IMR-90 (cell line): ENCODE results near the gene ZNF445. TPM values are rescaled to one million over a fixed set of nuclear protein-coding genes. Genes with fewer than 3 reads are reported as not detected.

ENCODE experiments used
- ATAC-seq: fragments of 200-7000 bp; cut with Tn5 transposase; 2 replicates; pipeline ENCODE4 v1.9.1; 2020; ENCODE audit warnings: low read depth, mild to moderate bottlenecking, moderate library complexity
- BruUV-seq: library from RNA; stranded (reverse); fragments of 400-500 nt; replicated peaks from 2 replicates; lab custom pipeline; 2021; lab: Mats Ljungman, UMichigan
- CTCF ChIA-PET: fragments of 300-600 bp; formaldehyde crosslinking; extraction: SDS; loops from one replicate; lab custom pipeline; 2021; ENCODE audit warnings: antibody characterized with exemption; lab: Yijun Ruan, JAX
- POLR2A ChIA-PET: fragments of 300-600 bp; sonication (Branson Sonifier 250); formaldehyde crosslinking; loops from one replicate; lab custom pipeline; 2022; ENCODE audit warnings: antibody characterized with exemption; ENCODE audit not compliant: unreplicated experiment; lab: Charles Lee
- DNase-seq: peaks from one replicate; pipeline ENCODE4 v3.0.0; 2013
- H2AFZ ChIP-seq: replicated peaks from 2 replicates; pipeline ENCODE3; 2013; ENCODE audit warnings: low read length, mild to moderate bottlenecking; ENCODE audit not compliant: poor library complexity
- H2AK5ac ChIP-seq: 2 replicates; pipeline ENCODE4 v1.6.1; 2013; ENCODE audit warnings: low read depth, low read length, inconsistent platforms
- H2AK9ac ChIP-seq: replicated peaks from 2 replicates; pipeline ENCODE3; 2013; ENCODE audit warnings: mild to moderate bottlenecking, low read depth, low read length, moderate library complexity; ENCODE audit not compliant: poor library complexity
- H2BK120ac ChIP-seq: 2 replicates; pipeline ENCODE4 v1.6.1; 2013; ENCODE audit warnings: low read depth, low read length, inconsistent platforms
- H2BK15ac ChIP-seq: 3 replicates; pipeline ENCODE4 v1.6.1; 2013; ENCODE audit warnings: low read depth, low read length, inconsistent platforms
- H2BK20ac ChIP-seq: 2 replicates; pipeline ENCODE4 v1.6.1; 2013; ENCODE audit warnings: low read depth, mild to moderate bottlenecking, inconsistent platforms, low read length, moderate library complexity
- H2BK5ac ChIP-seq: 2 replicates; pipeline ENCODE4 v1.6.1; 2013; ENCODE audit warnings: mild to moderate bottlenecking, low read depth, low read length, inconsistent platforms; ENCODE audit not compliant: poor library complexity, severe bottlenecking
- H3K14ac ChIP-seq: replicated peaks from 2 replicates; pipeline ENCODE4 v1.6.1; 2013; ENCODE audit warnings: low read depth, low read length, inconsistent platforms
- H3K18ac ChIP-seq: 2 replicates; pipeline ENCODE4 v1.6.1; 2013; ENCODE audit warnings: low read depth, low read length, control low read depth
- H3K23ac ChIP-seq: 2 replicates; pipeline ENCODE4 v1.6.1; 2013; ENCODE audit warnings: low read depth, low read length, inconsistent platforms
- H3K27ac ChIP-seq: 2 replicates; pipeline ENCODE4 v1.5.1; 2013; ENCODE audit warnings: mild to moderate bottlenecking, control low read depth, low read length; ENCODE audit not compliant: insufficient read depth
- H3K27me3 ChIP-seq: 2 replicates; pipeline ENCODE4 v1.6.1; 2013; ENCODE audit warnings: low read length; ENCODE audit not compliant: control insufficient read depth, insufficient read depth
- H3K36me3 ChIP-seq: 2 replicates; pipeline ENCODE4 v1.6.1; 2013; ENCODE audit warnings: low read length, mixed read lengths; ENCODE audit not compliant: control insufficient read depth, insufficient read depth
- H3K4ac ChIP-seq: 2 replicates; pipeline ENCODE4 v1.6.1; 2013; ENCODE audit warnings: low read depth, low read length, inconsistent platforms
- H3K4me1 ChIP-seq: 2 replicates; pipeline ENCODE4 v1.6.1; 2013; ENCODE audit warnings: low read length, mixed read lengths; ENCODE audit not compliant: control insufficient read depth, insufficient read depth
- H3K4me2 ChIP-seq: 2 replicates; pipeline ENCODE4 v1.6.1; 2013; ENCODE audit warnings: low read depth, mild to moderate bottlenecking, control low read depth, low read length, moderate library complexity
- H3K4me3 ChIP-seq: 2 replicates; pipeline ENCODE4 v1.5.1; 2013; ENCODE audit warnings: low read depth, mild to moderate bottlenecking, control low read depth, low read length, moderate library complexity; ENCODE audit not compliant: insufficient read depth
- H3K56ac ChIP-seq: 2 replicates; pipeline ENCODE4 v1.6.1; 2013; ENCODE audit warnings: low read length, inconsistent platforms; ENCODE audit not compliant: insufficient read depth; ENCODE audit errors: extremely low read depth
- H3K79me1 ChIP-seq, 2 experiments: 2 replicates each; pipeline ENCODE4 v1.6.1; 2013; ENCODE audit warnings: low read length in 2 of 2, inconsistent platforms in 1 of 2, low read depth in 1 of 2
- H3K9ac ChIP-seq: 2 replicates; pipeline ENCODE4 v1.6.1; 2013; ENCODE audit warnings: low read depth, low read length, control low read depth
- H3K9me1 ChIP-seq: 2 replicates; pipeline ENCODE4 v1.6.1; 2013; ENCODE audit warnings: low read length, inconsistent platforms; ENCODE audit not compliant: insufficient read depth
- H3K9me3 ChIP-seq: 2 replicates; pipeline ENCODE4 v1.6.1; 2013; ENCODE audit warnings: low read length; ENCODE audit not compliant: control insufficient read depth, insufficient read depth
- H4K20me1 ChIP-seq: 2 replicates; pipeline ENCODE4 v1.6.1; 2013; ENCODE audit warnings: low read length, inconsistent platforms; ENCODE audit not compliant: insufficient read depth
- H4K5ac ChIP-seq: 2 replicates; pipeline ENCODE4 v1.6.1; 2013; ENCODE audit warnings: mild to moderate bottlenecking, low read depth, low read length, control low read depth
- H4K8ac ChIP-seq, 2 experiments: 2 replicates each; pipeline ENCODE4 v1.6.1; 2013; ENCODE audit warnings: low read depth in 2 of 2, low read length in 2 of 2, control low read depth in 1 of 2, inconsistent platforms in 1 of 2
- H4K91ac ChIP-seq: 2 replicates; pipeline ENCODE4 v1.6.1; 2013; ENCODE audit warnings: low read depth, low read length, inconsistent platforms; ENCODE audit not compliant: insufficient read depth
- MAFK ChIP-seq: IDR thresholded peaks from 2 replicates; pipeline ENCODE4 v1.6.1; 2012; ENCODE audit warnings: low read depth, low read length, improper control_type of control experiment
- WGBS, 2 experiments: methylation state at CpG; one replicate each; pipeline versions ENCODE4 v1.1.5 to v1.1.7; 2013; ENCODE audit warnings: missing lambda C conversion rate in 2 of 2; ENCODE audit not compliant: insufficient read length in 1 of 2; ENCODE audit errors: extremely low coverage in 2 of 2; 5-methylcytosine and 5-hydroxymethylcytosine counted together
- dilution Hi-C: fragments of 300-500 bp; cut with HindIII; formaldehyde crosslinking; loops from one replicate; pipeline ENCODE4 v1.14.3; 2018; ENCODE audit warnings: low sequenced_read_pairs; ENCODE audit not compliant: unreplicated experiment
- in situ Hi-C: fragments of 300-500 bp; cut with MboI; formaldehyde crosslinking; loops from 3 replicates; pipeline ENCODE4 v1.14.3; 2019; ENCODE audit warnings: low sequenced_read_pairs, inconsistent platforms, mixed read lengths
- intact Hi-C: fragments of 100-400 bp; cut with micrococcal nuclease; formaldehyde crosslinking; loops from 2 replicates; pipeline ENCODE4 v1.10.0; 2022
- polyA plus RNA-seq, 3 experiments: library from polyadenylated mRNA; depleted of rRNA; stranded (reverse); fragments of >200 nt; gene quantifications; 2 replicates each; pipeline ENCODE4 v1.2.3, GENCODE V29; 2012; ENCODE audit warnings: low replicate concordance in 1 of 3
- total RNA-seq: library from RNA; depleted of rRNA; stranded (reverse); fragments of >200 nt; gene quantifications from 2 replicates; pipeline ENCODE4 v1.2.3, GENCODE V29; 2012
- TF ChIP-seq, protein P1 (sequence below): fragments of 150-350 bp; IDR thresholded peaks from 2 replicates; pipeline ENCODE4 v1.6.1; 2016; ENCODE audit warnings: low read depth, mild to moderate bottlenecking, low read length, moderate library complexity, borderline replicate concordance

The ZNF445 gene
- total and polyA plus RNA-seq, 2 of the 4 experiments (the other 2 are of a cell fraction): 3.3 to 6.3 TPM

GRCh38 chr3:44395714-44396113 lies 81.8 kb downstream of the ZNF445 start:
- POLR2A ChIA-PET: no interaction called here
- no peak overlapping the region for H2BK120ac ChIP-seq
- in situ Hi-C loops: no loop called here
- intact Hi-C loops: no loop called here
- H3K4me1 ChIP-seq: no peaks in the 10 kb centered on the region
- no peak overlapping the region for H2AK9ac ChIP-seq
- no peak overlapping the region for H3K9ac ChIP-seq
- WGBS, 2 experiments: 95% methylated on average over 4 of the region's 9 CpGs; no CpG with 5 or more reads in 1 of the 2 experiments
- H3K56ac ChIP-seq: no peak overlapping the region
- H3K4me3 ChIP-seq: no peak overlapping the region
- no peaks in the 10 kb centered on the region; the same call in 1 of the 2 replicates for H3K9me1 ChIP-seq
- H2BK5ac ChIP-seq: no peak overlapping the region
- CTCF ChIA-PET: no interaction called here
- H2AFZ ChIP-seq: no peak overlapping the region
- peaks cover 3% of the 10 kb centered on the region for H3K36me3 ChIP-seq
- no peak overlapping the region for H3K4me2 ChIP-seq
- H3K79me1 ChIP-seq: no peaks in the 10 kb centered on the region
- H2AK5ac ChIP-seq: no peak overlapping the region
- H3K23ac ChIP-seq: no peak overlapping the region
- H4K20me1 ChIP-seq: no peaks in the 10 kb centered on the region
- no peak overlapping the region for H4K5ac ChIP-seq
- H3K27ac ChIP-seq: no peak overlapping the region
- H3K14ac ChIP-seq: no peak overlapping the region
- H3K4ac ChIP-seq: no peak overlapping the region
- H4K91ac ChIP-seq: no peak overlapping the region
- no TSS peak for BruUV-seq
- TF ChIP-seq MAFK: no peak
- TF ChIP-seq, protein P1, sequence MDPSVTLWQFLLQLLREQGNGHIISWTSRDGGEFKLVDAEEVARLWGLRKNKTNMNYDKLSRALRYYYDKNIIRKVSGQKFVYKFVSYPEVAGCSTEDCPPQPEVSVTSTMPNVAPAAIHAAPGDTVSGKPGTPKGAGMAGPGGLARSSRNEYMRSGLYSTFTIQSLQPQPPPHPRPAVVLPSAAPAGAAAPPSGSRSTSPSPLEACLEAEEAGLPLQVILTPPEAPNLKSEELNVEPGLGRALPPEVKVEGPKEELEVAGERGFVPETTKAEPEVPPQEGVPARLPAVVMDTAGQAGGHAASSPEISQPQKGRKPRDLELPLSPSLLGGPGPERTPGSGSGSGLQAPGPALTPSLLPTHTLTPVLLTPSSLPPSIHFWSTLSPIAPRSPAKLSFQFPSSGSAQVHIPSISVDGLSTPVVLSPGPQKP: no peak
- ATAC-seq (no peak), DNase-seq (no peak)
- no peak overlapping the region for H4K8ac ChIP-seq
- H2BK20ac ChIP-seq: no peak overlapping the region
- H3K9me3 ChIP-seq: no peaks in the 10 kb centered on the region
- H3K18ac ChIP-seq: no peak overlapping the region
- no peak overlapping the region for H2BK15ac ChIP-seq
- dilution Hi-C loops: no loop called here
- no peaks in the 10 kb centered on the region for H3K27me3 ChIP-seq
